ENCODE data around the gene ZMAT5.

DNA sequence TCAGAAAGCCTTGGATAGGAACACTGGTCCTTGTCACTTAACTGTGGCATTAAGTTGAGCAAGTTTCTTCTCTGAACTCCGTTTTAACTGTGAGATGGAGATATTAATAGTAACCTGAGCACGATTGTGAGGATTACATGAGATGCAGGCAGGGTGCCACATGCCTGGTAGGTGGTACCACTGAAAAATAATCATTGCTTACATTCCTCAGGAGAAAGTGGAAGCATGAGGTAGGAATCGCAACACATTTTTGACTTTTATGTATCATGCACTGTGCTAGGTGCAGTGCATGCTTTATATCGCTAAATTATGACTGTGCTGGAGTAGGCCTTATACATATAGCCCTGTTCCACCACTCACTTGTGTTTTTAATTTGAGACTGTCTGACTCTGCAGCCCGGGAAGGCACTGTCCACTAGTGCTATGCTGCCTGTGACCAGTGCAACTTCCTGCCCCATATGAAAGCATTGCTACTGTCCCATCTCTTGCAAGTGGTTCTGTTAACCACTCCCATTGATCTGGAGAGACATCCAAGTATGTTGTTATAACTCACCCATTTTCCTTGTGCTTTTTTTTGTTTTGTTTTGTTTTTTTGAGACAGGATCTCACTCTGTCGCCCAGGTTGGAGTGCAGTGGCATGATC is 1.4 kb upstream of the ZMAT5 start:
- no peak for TF ChIP-seq GATA2 (IDR thresholded peaks at IDR 0.05; ENCODE audit: low read depth, low read length)
- TF ChIP-seq GATA3 (IDR thresholded peaks at IDR 0.05; ENCODE audit: low read depth, low read length): no peak
